Stimulated activated CD8-positive, alpha-beta memory T cell treated with anti-CD3 and anti-CD28 coated beads, Interleukin-15, amount 100 ng/mL, for 4 hours (primary cell): ENCODE measurements around the gene PAX9.

Experiments used
- DNase-seq, 2 donors: peaks; one replicate each; pipeline ENCODE4 v3.0.0-alpha.2; 2020; ENCODE audit warnings: low read depth in 2 of 2

The PAX9 gene

GRCh38 chr14:36661506-36662257 is at the start of gene PAX9:
TSS of gene PAX9 (plus strand) at chr14:36661860. CDS start at chr14:36662090, 230 bp downstream.
- DNase-seq = no peak

GRCh38 chr14:36617824-36618223 is 43.8 kb upstream of the PAX9 start:
- DNase-seq = no peak

GRCh38 chr14:36618641-36619040 is 43.0 kb upstream of the PAX9 start:
- no peak for DNase-seq

GRCh38 chr14:36619131-36619530 is 42.5 kb upstream of the PAX9 start:
- no peak for DNase-seq

- no peak for DNase-seq
Observed at GRCh38 chr14:36619853-36620252, 41.8 kb upstream of the PAX9 start.

- no peak for DNase-seq
Observed at GRCh38 chr14:36625014-36625413, 36.6 kb upstream of the PAX9 start.

GRCh38 chr14:36625436-36625835 is 36.2 kb upstream of the PAX9 start:
- no peak for DNase-seq

- no peak for DNase-seq
Observed at GRCh38 chr14:36626151-36626550, 35.5 kb upstream of the PAX9 start.

- no peak for DNase-seq
Observed at GRCh38 chr14:36627981-36628380, 33.7 kb upstream of the PAX9 start.

- DNase-seq = no peak
Observed at GRCh38 chr14:36633580-36633979, 28.1 kb upstream of the PAX9 start.

GRCh38 chr14:36646664-36647416 is 14.8 kb upstream of the PAX9 start:
- no peak for DNase-seq

GRCh38 chr14:36647417-36647823 is 14.2 kb upstream of the PAX9 start:
- no peak for DNase-seq

GRCh38 chr14:36647824-36648753 is 13.6 kb upstream of the PAX9 start:
- no peak for DNase-seq

GRCh38 chr14:36649872-36650650 is 11.6 kb upstream of the PAX9 start:
- no peak for DNase-seq

- DNase-seq = no peak
Observed at GRCh38 chr14:36652542-36653201, 9.0 kb upstream of the PAX9 start.

- DNase-seq = no peak
Observed at GRCh38 chr14:36653413-36653812, 8.2 kb upstream of the PAX9 start.

- no peak for DNase-seq
Observed at GRCh38 chr14:36653962-36654793, 7.5 kb upstream of the PAX9 start.

GRCh38 chr14:36654794-36655381 is 6.8 kb upstream of the PAX9 start:
- DNase-seq = no peak

GRCh38 chr14:36655571-36655962 is 6.1 kb upstream of the PAX9 start:
- DNase-seq = no peak
